SK-N-MC (cell line): ENCODE results near the gene MRTO4.

Experiments used
- EZH2 ChIP-seq: fragments of 200-600 bp; sonication (generic); IDR thresholded peaks from one replicate; pipeline ENCODE4 v1.6.1; 2017; ENCODE audit warnings: antibody characterized with exemption
- FOXP2 ChIP-seq: optimal IDR thresholded peaks from 2 replicates; pipeline ENCODE3; 2011; ENCODE audit warnings: mild to moderate bottlenecking, moderate library complexity; ENCODE audit not compliant: insufficient read depth; ENCODE audit errors: extremely low read length, control extremely low read depth
- POLR2AphosphoS5 ChIP-seq: IDR thresholded peaks from 2 replicates; pipeline ENCODE4 v1.6.1; 2012; ENCODE audit warnings: mild to moderate bottlenecking, low read depth, low read length, borderline replicate concordance

DNA sequence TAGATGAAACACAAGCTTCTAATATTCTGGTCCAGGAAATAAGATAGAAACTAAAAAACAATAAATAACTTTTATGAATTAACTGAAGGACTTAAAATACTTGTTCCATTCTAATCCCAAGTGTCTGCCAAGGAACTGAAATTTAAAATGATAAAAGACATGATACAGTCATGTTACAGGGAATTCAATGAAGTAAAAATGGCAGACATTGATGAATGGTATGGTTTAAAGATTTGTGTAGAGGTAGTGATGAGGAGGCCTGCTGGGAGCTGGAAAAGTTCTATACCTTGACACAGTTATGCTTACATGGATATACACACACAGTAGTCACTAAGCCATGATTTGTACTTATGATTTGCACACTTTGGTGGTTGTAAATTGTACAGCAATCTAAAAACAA, 39.4 kb upstream of the MRTO4 start:
- TF ChIP-seq POLR2AphosphoS5 (0 out of 2 replicates have a peak, but pooled peaks have one; percentile 10), EZH2 (no peak), FOXP2 (no peak)
